H7 (cell line): ENCODE data around the gene IFI27L2. TPM values are rescaled to one million over a fixed set of nuclear protein-coding genes. Genes with fewer than 3 reads are reported as not detected.

Experiments used
- DNase-seq: peaks from one replicate; pipeline ENCODE4 v3.0.0; 2012
- H3K27me3 ChIP-seq: 2 replicates; pipeline ENCODE4 v1.6.0; 2011; ENCODE audit warnings: mild to moderate bottlenecking, low read length; ENCODE audit not compliant: control insufficient read depth, insufficient read depth
- H3K36me3 ChIP-seq: replicated peaks from 2 replicates; pipeline ENCODE4 v1.5.1; 2011; ENCODE audit warnings: low read length; ENCODE audit not compliant: control insufficient read depth, insufficient read depth
- H3K4me3 ChIP-seq: 2 replicates; pipeline ENCODE4 v1.5.1; 2011; ENCODE audit warnings: low read depth, mild to moderate bottlenecking, control low read depth, low read length, moderate library complexity; ENCODE audit not compliant: insufficient read depth
- total RNA-seq: library from RNA; depleted of rRNA; stranded (reverse); fragments of >200 nt; shearing (Covaris generic); gene quantifications from 2 replicates; pipeline ENCODE4 v1.2.3, GENCODE V29; 2014

IFI27L2 gene
- total RNA-seq, 1 experiment from 2014 or later = 26.3 TPM

DNA sequence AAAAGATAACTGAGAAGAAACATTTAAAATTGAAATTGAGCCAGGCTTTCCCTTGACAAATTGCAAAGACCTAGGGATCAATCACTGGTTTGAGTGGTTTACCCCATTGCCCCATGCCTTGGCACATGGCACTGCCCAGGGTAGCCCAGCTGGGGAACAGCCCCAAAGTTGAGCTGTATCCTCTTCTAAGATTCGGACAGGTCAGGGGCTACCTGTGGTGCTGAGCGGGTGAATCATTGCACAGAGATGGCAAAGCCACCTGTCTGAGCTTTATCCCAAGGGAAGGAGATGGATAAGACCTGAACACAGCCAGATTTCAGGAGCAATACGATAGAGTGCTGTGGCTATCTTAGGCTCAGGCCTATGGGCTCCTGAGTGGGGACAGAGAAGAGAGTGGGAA, 7.0 kb downstream of the IFI27L2 start:
- H3K27me3 ChIP-seq = no peaks in the 10 kb centered on the region; the same call in 1 of the 2 replicates
- no peak for DNase-seq
- no peaks in the 10 kb centered on the region for H3K36me3 ChIP-seq
- no peak overlapping the region for H3K4me3 ChIP-seq

DNA sequence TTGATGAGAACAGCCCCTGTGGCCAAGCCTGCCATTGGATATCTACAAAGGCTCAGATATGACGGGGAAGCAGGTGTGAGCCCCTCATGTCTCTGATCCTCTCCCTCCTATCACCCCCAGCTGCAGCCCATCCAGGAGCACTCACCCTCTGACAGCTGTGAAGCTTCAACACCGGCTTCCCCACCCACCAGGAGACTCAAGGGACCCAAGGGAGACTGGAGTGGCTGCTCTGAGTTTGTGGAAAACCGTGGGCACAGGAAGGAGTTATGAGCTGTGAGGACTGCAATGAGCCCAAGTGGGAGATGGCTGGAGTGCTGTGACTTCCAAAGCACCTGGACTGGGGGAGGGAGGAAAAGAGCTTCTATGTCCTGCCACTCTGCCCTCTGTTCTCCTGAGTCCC, 7.9 kb downstream of the IFI27L2 start:
- Histone ChIP-seq H3K27me3 (no peaks in the 10 kb centered on the region; the same call in 1 of the 2 replicates), H3K4me3 (no peak overlapping the region), H3K36me3 (no peaks in the 10 kb centered on the region)
- no peak for DNase-seq

DNA sequence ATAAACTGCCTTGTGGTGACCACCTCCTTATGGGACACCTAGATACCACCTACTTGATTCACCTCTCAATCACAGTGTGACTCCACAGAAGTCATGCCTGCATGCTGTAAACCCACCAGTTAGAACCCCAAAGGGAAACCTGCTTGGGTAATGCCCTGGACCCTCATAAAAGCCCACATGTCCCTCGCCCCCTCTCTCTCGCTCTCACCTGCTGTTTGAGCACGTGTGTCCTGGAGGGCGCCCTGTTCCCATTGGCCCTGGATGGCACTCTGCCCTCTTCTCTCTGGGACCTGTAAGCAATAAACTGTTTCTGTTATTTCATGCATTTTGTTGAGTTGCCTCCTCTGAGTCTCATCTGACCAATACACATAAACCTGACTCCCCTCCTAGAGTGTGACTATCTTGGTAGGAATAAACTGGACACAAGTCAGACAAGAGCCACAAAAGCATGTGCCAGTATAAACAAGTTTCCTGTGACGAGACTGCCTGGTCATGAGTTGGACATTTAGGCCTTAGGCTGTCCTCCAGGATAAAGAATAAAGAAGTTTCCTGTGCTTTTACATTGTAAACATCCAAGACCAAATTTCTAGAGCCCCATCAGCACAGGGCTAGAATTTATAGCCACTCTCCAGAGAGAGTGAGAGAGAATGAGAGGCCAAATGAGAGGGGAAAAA, 8.6 kb downstream of the IFI27L2 start:
- no peak for DNase-seq
- H3K27me3 ChIP-seq = no peaks in the 10 kb centered on the region
- H3K36me3 ChIP-seq = no peaks in the 10 kb centered on the region
- no peak overlapping the region for H3K4me3 ChIP-seq

GRCh38 chr14:94119071-94119470, 10.3 kb downstream of the IFI27L2 start:
- no peak for DNase-seq
- no peak overlapping the region for H3K4me3 ChIP-seq
- H3K36me3 ChIP-seq = no peaks in the 10 kb centered on the region
- no peaks in the 10 kb centered on the region for H3K27me3 ChIP-seq

DNA sequence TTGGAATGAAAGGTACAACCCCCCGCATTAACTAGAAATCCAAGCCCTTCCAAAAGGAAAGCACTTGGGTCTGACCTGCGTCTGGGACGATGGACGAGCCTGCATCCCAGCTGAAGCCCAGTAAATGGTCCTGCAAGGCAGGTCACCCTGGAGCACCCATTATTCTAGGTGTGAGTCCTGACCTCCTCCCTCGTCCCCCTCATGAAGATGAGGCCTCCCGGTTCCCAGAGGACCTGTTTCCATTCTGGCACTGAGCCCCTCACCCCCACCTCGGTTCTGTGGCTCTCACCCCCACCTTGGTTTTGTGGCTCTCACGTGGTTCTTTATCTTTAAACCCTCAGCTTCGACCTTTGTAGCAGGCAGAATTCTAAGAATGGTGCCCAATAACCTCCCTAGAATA, 11.5 kb downstream of the IFI27L2 start:
- Histone ChIP-seq H3K27me3 (no peaks in the 10 kb centered on the region), H3K36me3 (no peaks in the 10 kb centered on the region), H3K4me3 (no peak overlapping the region)
- no peak for DNase-seq

GRCh38 chr14:94116701-94117100, 12.7 kb downstream of the IFI27L2 start:
- Histone ChIP-seq H3K27me3 (no peaks in the 10 kb centered on the region), H3K36me3 (no peaks in the 10 kb centered on the region), H3K4me3 (no peak overlapping the region)
- no peak for DNase-seq

DNA sequence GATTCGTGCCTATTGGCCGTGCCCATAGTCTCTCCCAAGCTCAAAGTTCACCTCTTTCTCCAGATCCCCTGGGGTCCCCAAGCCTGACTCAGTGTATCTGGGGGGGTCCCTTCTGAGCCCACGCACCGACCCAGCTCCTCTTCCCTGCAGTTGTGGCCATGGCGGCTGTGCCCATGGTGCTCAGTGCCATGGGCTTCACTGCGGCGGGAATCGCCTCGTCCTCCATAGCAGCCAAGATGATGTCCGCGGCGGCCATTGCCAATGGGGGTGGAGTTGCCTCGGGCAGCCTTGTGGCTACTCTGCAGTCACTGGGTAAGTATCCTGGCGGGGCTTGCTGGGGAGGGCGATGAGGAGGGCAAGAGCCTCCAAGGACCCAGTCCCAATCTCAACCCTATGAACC, 13.8 kb downstream of the IFI27L2 start:
- Histone ChIP-seq H3K27me3 (no peaks in the 10 kb centered on the region), H3K4me3 (no peak overlapping the region), H3K36me3 (no peaks in the 10 kb centered on the region)
- DNase-seq = no peak

DNA sequence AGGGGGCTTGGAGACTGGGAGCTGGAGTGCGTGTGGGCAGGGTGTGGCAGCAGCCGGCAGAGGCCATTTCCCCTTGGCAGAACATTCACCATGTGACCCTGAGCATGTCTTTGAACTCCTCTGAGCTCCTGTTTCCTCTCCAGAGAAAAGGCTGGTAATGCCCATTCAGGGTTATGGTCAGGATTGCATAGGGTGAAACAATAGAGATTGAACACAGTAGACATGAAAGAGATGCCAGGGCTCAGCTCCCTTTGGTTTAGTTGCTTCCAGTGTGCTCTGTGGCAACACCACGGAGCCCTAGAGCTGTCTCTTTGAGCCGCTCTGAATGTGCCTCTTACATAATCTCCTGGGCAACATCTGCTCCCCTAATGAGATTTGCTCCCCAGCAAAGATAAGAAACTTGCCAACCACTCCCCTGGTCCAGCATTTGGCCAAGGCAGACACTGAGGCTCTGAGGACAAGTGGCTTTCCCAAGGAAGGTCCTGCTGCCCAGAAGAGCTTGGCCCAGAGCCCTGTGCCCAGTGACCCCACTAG, 14.3 kb downstream of the IFI27L2 start:
- DNase-seq = no peak
- Histone ChIP-seq H3K27me3 (no peaks in the 10 kb centered on the region), H3K36me3 (no peaks in the 10 kb centered on the region), H3K4me3 (no peak overlapping the region)

DNA sequence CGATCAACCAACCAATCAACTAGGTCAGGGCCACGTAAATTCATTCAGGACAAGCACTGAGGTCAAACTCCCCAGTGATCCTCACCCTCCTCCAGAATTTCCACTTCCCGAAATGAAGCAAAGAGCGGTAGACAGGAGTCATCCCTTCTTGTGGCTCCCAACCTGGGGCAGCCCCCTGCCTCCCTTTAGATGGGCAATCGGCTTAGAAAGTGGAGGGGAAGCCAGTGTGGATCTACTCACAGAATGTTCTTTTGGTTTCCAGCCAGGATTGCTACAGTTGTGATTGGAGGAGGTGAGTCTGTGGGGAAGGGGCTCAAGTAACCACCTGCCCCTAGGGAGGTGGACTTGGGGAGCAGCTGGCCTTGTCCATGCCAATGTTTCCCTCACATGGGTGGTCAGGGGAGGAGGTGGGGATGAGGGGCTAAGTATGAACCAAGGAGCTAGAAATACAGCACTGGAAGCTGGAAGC, 14.8 kb downstream of the IFI27L2 start:
- no peak for DNase-seq
- Histone ChIP-seq H3K27me3 (no peaks in the 10 kb centered on the region), H3K4me3 (no peak overlapping the region), H3K36me3 (no peaks in the 10 kb centered on the region)

- no peak for DNase-seq
- no peaks in the 10 kb centered on the region for H3K36me3 ChIP-seq
Observed at GRCh38 chr14:94113908-94114588, 15.4 kb downstream of the IFI27L2 start.

DNA sequence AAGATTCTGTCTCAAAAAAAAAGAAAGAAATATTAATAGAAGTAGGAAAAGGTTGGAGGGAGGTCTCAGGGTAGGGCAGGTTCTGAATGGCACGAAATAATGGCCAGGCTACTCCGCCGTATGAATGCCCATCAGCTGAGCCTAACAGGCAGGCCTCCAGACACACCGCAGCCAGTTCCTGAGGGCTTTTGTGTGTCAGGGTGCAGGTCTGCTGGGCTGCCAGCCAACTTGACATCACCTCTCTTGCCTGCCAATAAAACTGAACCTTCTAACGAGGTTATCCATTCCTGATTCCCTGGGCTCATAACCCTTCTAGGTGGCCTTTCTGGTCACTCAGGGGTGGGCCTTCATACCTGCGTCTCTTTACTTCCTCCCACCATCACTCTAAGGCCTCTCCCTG, 15.9 kb downstream of the IFI27L2 start:
- Histone ChIP-seq H3K27me3 (no peaks in the 10 kb centered on the region), H3K36me3 (no peaks in the 10 kb centered on the region), H3K4me3 (no peak overlapping the region)
- no peak for DNase-seq

More at GRCh38 chr14:94113908-94114588, 15.4 kb downstream of the IFI27L2 start:
- Histone ChIP-seq H3K4me3 (no peak overlapping the region), H3K27me3 (no peaks in the 10 kb centered on the region)

GRCh38 chr14:94113073-94113472, 16.3 kb downstream of the IFI27L2 start:
- no peak for DNase-seq
- no peaks in the 10 kb centered on the region for H3K36me3 ChIP-seq
- no peak overlapping the region for H3K4me3 ChIP-seq
- H3K27me3 ChIP-seq = no peaks in the 10 kb centered on the region

GRCh38 chr14:94112513-94113063, 16.8 kb downstream of the IFI27L2 start:
- no peak for DNase-seq
- no peaks in the 10 kb centered on the region for H3K27me3 ChIP-seq
- H3K36me3 ChIP-seq = no peaks in the 10 kb centered on the region
- H3K4me3 ChIP-seq = no peak overlapping the region

DNA sequence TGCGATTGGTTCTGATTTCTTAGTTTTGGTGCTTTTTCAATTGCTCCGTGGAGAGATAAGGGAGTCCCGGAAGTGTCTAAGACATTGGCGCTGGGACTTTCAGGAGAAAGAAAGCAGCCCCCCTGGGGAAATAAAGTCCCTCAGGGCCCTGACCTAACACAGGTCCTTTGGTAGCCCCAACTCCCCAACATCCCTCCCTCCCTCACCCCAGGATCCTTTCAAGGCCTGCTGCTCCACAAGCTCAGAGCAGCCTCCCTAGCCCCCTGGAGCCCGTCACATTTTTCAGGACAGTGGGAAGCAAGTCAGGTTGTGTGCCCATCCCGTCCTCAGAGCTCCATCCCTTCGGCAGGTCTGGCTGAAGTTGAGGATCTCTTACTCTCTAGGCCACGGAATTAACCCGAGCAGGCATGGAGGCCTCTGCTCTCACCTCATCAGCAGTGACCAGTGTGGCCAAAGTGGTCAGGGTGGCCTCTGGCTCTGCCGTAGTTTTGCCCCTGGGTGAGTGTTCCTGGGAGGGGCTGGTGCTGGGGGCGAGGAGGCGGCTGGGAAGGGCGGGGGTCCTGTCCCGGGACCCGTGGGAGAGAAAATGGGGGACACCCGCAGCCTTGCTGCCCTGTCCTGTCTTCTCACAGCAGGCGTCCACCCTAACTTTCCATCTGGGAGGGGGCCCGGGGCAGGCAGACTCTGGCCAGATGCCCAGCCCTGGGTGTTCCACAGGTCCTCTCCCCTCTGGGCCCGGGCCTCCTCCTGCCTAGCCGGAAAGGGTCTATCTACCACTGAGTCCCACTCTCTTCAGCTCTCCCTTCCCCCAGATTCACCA, 17.9 kb downstream of the IFI27L2 start:
- no peaks in the 10 kb centered on the region for H3K27me3 ChIP-seq
- DNase-seq = no peak
- no peak overlapping the region for H3K4me3 ChIP-seq
- H3K36me3 ChIP-seq = no peaks in the 10 kb centered on the region
